WTC11 (cell line): ENCODE results near the gene SKP2. TPM values are rescaled to one million over a fixed set of nuclear protein-coding genes. Genes with fewer than 3 reads are reported as not detected.
"Not testable (repeated sequence)": the region's sequence is repeated elsewhere in the genome, so short reads cannot be mapped to it uniquely, and the experiment has no call there.

Experiments used
- ATAC-seq: fragments of 200-7000 bp; cut with Tn5 transposase; 2 replicates; pipeline ENCODE4 v1.10.0; 2021; ENCODE audit warnings: mild to moderate bottlenecking, moderate library complexity
- CTCF ChIA-PET: fragments of 300-600 bp; sonication (Branson Sonifier 250); formaldehyde crosslinking; loops from one replicate; lab custom pipeline; 2021; ENCODE audit warnings: antibody characterized with exemption; lab: Charles Lee
- POLR2A ChIA-PET: fragments of 350-600 bp; sonication (Branson Sonifier 250); formaldehyde crosslinking; loops from one replicate; lab custom pipeline; 2021; ENCODE audit warnings: antibody characterized with exemption; lab: Charles Lee
- DNase-seq: peaks from one replicate; pipeline ENCODE4 v3.0.0; 2021; ENCODE audit warnings: low spot score
- H3K27ac Mint-ChIP-seq: 2 replicates; pipeline ENCODE4 v1.8.0; 2021; ENCODE audit warnings: mixed read lengths
- H3K27me3 Mint-ChIP-seq: 2 replicates; pipeline ENCODE4 v1.8.0; 2021; ENCODE audit warnings: low read depth, mild to moderate bottlenecking, moderate library complexity, mixed read lengths
- H3K36me3 Mint-ChIP-seq: 2 replicates; pipeline ENCODE4 v1.8.0; 2021; ENCODE audit warnings: mixed read lengths
- H3K4me1 Mint-ChIP-seq: 2 replicates; pipeline ENCODE4 v1.8.0; 2022; ENCODE audit warnings: mixed read lengths
- H3K4me3 Mint-ChIP-seq: 2 replicates; pipeline ENCODE4 v1.8.0; 2021; ENCODE audit warnings: mild to moderate bottlenecking, moderate library complexity, mixed read lengths
- H3K9me3 Mint-ChIP-seq: 2 replicates; pipeline ENCODE4 v1.8.0; 2021; ENCODE audit warnings: mixed read lengths
- ATF1 ChIP-seq: sonication (generic); formaldehyde crosslinking; IDR thresholded peaks from 2 replicates; pipeline ENCODE4 v1.8.1; 2023; ENCODE audit warnings: mild to moderate bottlenecking, moderate library complexity, missing genetic modification reagents
- CBFB ChIP-seq: sonication (generic); formaldehyde crosslinking; IDR thresholded peaks from 2 replicates; pipeline ENCODE4 v1.8.1; 2022; ENCODE audit warnings: mild to moderate bottlenecking, low read depth, missing genetic modification reagents
- E2F5 ChIP-seq: sonication (generic); formaldehyde crosslinking; IDR thresholded peaks from 2 replicates; pipeline ENCODE4 v1.8.1; 2022; ENCODE audit warnings: mild to moderate bottlenecking, moderate library complexity, missing genetic modification reagents
- FOXJ3 ChIP-seq: sonication (generic); formaldehyde crosslinking; IDR thresholded peaks from 2 replicates; pipeline ENCODE4 v1.9.0; 2021; ENCODE audit warnings: missing genetic modification reagents, mild to moderate bottlenecking, borderline replicate concordance
- FOXK1 ChIP-seq: sonication (generic); formaldehyde crosslinking; IDR thresholded peaks from 2 replicates; pipeline ENCODE4 v1.8.0; 2022; ENCODE audit warnings: mild to moderate bottlenecking, moderate library complexity, missing genetic modification reagents
- GTF2I ChIP-seq: fragments of 250-450 bp; sonication (Bioruptor Pico); conservative IDR thresholded peaks from 2 replicates; pipeline ENCODE4 v1.4.0; 2021; ENCODE audit warnings: mild to moderate bottlenecking
- NR2C2 ChIP-seq: sonication (generic); formaldehyde crosslinking; IDR thresholded peaks from 2 replicates; pipeline ENCODE4 v1.8.0; 2022; ENCODE audit warnings: mild to moderate bottlenecking, missing genetic modification reagents
- PRDM15 ChIP-seq: sonication (generic); formaldehyde crosslinking; IDR thresholded peaks from 2 replicates; pipeline ENCODE4 v1.8.0; 2022; ENCODE audit warnings: missing genetic modification reagents
- PREB ChIP-seq: sonication (generic); formaldehyde crosslinking; IDR thresholded peaks from 2 replicates; pipeline ENCODE4 v1.8.1; 2022; ENCODE audit warnings: mild to moderate bottlenecking, missing genetic modification reagents, moderate library complexity, borderline replicate concordance
- PRRX2 ChIP-seq: fragments of 250-450 bp; sonication (Bioruptor Pico); IDR thresholded peaks from 2 replicates; pipeline ENCODE4 v1.8.0; 2021; ENCODE audit warnings: mild to moderate bottlenecking
- RORB ChIP-seq: fragments of 250-450 bp; sonication (Bioruptor Pico); IDR thresholded peaks from 2 replicates; pipeline ENCODE4 v1.9.0; 2021; ENCODE audit warnings: mild to moderate bottlenecking
- SP1 ChIP-seq: sonication (generic); formaldehyde crosslinking; conservative IDR thresholded peaks from 2 replicates; pipeline ENCODE4 v1.8.1; 2022; ENCODE audit warnings: missing genetic modification reagents
- STAT6 ChIP-seq: sonication (generic); formaldehyde crosslinking; conservative IDR thresholded peaks from 2 replicates; pipeline ENCODE4 v1.8.1; 2023; ENCODE audit warnings: mild to moderate bottlenecking, low read depth, missing genetic modification reagents, moderate library complexity
- ZBTB21 ChIP-seq: sonication (generic); formaldehyde crosslinking; IDR thresholded peaks from 2 replicates; pipeline ENCODE4 v1.8.1; 2023; ENCODE audit warnings: mild to moderate bottlenecking, missing genetic modification reagents, borderline replicate concordance
- ZNF396 ChIP-seq: fragments of 250-450 bp; sonication (Bioruptor Pico); IDR thresholded peaks from 2 replicates; pipeline ENCODE4 v1.8.0; 2021; ENCODE audit warnings: mild to moderate bottlenecking, moderate library complexity, borderline replicate concordance
- total RNA-seq: library from RNA; stranded (reverse); gene quantifications from 3 replicates; pipeline ENCODE4 v1.2.3, GENCODE V29; 2021
- TF ChIP-seq, protein P1 (sequence below): fragments of 200-600 bp; IDR thresholded peaks from 2 replicates; pipeline ENCODE4 v1.8.0; 2022; ENCODE audit warnings: antibody characterized with exemption
- TF ChIP-seq, protein P2 (sequence below): sonication (generic); formaldehyde crosslinking; IDR thresholded peaks from 2 replicates; pipeline ENCODE4 v1.8.0; 2023; ENCODE audit warnings: mild to moderate bottlenecking, missing genetic modification reagents

The SKP2 gene
- total RNA-seq, 1 experiment from 2014 or later, result 68.0 TPM

DNA sequence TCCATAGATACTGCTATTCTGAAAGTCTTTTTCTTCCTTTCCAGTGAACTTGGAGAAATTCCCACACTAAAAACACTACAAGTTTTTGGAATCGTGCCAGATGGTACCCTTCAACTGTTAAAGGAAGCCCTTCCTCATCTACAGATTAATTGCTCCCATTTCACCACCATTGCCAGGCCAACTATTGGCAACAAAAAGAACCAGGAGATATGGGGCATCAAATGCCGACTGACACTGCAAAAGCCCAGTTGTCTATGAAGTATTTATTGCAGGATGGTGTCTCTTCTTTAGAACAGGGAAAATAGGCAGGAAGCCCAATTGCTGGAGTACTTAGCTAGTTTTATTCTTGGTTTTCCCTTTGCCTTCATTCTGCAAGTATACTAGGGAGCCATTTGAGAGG lies 29.9 kb downstream of the SKP2 start (continued):
- TF ChIP-seq, protein P1, sequence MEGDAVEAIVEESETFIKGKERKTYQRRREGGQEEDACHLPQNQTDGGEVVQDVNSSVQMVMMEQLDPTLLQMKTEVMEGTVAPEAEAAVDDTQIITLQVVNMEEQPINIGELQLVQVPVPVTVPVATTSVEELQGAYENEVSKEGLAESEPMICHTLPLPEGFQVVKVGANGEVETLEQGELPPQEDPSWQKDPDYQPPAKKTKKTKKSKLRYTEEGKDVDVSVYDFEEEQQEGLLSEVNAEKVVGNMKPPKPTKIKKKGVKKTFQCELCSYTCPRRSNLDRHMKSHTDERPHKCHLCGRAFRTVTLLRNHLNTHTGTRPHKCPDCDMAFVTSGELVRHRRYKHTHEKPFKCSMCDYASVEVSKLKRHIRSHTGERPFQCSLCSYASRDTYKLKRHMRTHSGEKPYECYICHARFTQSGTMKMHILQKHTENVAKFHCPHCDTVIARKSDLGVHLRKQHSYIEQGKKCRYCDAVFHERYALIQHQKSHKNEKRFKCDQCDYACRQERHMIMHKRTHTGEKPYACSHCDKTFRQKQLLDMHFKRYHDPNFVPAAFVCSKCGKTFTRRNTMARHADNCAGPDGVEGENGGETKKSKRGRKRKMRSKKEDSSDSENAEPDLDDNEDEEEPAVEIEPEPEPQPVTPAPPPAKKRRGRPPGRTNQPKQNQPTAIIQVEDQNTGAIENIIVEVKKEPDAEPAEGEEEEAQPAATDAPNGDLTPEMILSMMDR, result no peak
- TF ChIP-seq, protein P2, sequence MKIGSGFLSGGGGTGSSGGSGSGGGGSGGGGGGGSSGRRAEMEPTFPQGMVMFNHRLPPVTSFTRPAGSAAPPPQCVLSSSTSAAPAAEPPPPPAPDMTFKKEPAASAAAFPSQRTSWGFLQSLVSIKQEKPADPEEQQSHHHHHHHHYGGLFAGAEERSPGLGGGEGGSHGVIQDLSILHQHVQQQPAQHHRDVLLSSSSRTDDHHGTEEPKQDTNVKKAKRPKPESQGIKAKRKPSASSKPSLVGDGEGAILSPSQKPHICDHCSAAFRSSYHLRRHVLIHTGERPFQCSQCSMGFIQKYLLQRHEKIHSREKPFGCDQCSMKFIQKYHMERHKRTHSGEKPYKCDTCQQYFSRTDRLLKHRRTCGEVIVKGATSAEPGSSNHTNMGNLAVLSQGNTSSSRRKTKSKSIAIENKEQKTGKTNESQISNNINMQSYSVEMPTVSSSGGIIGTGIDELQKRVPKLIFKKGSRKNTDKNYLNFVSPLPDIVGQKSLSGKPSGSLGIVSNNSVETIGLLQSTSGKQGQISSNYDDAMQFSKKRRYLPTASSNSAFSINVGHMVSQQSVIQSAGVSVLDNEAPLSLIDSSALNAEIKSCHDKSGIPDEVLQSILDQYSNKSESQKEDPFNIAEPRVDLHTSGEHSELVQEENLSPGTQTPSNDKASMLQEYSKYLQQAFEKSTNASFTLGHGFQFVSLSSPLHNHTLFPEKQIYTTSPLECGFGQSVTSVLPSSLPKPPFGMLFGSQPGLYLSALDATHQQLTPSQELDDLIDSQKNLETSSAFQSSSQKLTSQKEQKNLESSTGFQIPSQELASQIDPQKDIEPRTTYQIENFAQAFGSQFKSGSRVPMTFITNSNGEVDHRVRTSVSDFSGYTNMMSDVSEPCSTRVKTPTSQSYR (CRISPR knock-in tag), result no peak
- TF ChIP-seq E2F5 (CRISPR knock-in tag), result no peak
- TF ChIP-seq, all 79 proteins: peak for 0

DNA sequence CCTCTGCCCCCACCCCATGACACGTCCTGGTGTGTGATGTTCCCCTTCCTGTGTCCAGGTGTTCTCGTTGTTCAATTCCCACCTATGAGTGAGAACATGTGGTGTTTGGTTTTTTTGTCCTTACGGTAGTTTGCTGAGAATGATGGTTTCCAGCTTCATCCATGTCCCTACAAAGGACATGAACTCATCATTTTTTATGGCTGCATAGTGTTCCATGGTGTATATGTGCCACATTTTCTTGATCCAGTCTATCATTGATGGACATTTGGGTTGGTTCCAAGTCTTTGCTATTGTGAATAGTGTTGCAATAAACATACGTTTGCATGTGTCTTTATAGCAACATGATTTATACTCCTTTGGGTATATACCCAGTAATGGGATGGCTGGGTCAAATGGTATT lies 32.5 kb downstream of the SKP2 start:
- ATAC-seq, DNase-seq, H3K4me3 Mint-ChIP-seq, H3K4me1 Mint-ChIP-seq, H3K27ac Mint-ChIP-seq, H3K27me3 Mint-ChIP-seq, POLR2A ChIA-PET, CTCF ChIA-PET: not testable (repeated sequence)
- peaks cover 37% of the 10 kb centered on the region for H3K9me3 Mint-ChIP-seq
- H3K36me3 Mint-ChIP-seq, result peaks cover 82% of the 10 kb centered on the region

DNA sequence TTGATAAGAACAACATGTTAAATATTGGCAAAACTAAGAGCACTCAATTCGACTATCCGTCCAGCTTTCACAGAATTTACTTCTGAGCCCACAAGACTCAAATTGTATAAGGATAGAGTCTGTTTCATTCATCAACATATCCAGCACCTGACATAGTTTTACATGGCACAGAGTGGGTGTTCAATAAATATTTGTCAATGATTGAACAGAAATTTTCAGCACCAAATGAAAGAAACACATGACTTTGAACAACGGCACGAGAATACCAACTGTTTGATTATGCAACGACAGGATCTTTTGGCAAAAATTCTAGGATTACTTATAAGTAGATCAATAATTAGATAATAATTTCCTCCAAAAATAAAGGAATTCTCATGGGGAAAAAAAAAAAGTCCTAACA lies 41.8 kb downstream of the SKP2 start:
- Mint-ChIP-seq H3K27me3 (0 out of 2 replicates have a peak, but pooled peaks cover 3% of the 10 kb centered on the region), H3K27ac (no peak overlapping the region), H3K4me1 (no peaks in the 10 kb centered on the region), H3K9me3 (peaks cover 29% of the 10 kb centered on the region), H3K4me3 (no peak overlapping the region), H3K36me3 (peaks cover 42% of the 10 kb centered on the region)
- ChIA-PET POLR2A (no interaction called here), CTCF (no interaction called here)
- TF ChIP-seq SP1 (CRISPR knock-in tag) (no peak), PRRX2 (CRISPR knock-in tag) (no peak), PRDM15 (CRISPR knock-in tag) (no peak), STAT6 (no peak), GTF2I (CRISPR knock-in tag) (no peak), NR2C2 (no peak), ZNF396 (CRISPR knock-in tag) (no peak), RORB (CRISPR knock-in tag) (no peak), CBFB (CRISPR knock-in tag) (no peak), FOXK1 (CRISPR knock-in tag) (no peak), ZBTB21 (CRISPR knock-in tag) (no peak), PREB (CRISPR knock-in tag) (no peak), FOXJ3 (CRISPR knock-in tag) (no peak), ATF1 (CRISPR knock-in tag) (no peak)
- no peak for ATAC-seq
- DNase-seq, result no peak
